SIG-M5 (cell line): ENCODE results near the gene RASL10A.
A peak's percentile ranks its signal among the peaks of the same experiment; 100 is the strongest.

ENCODE experiments used
- DNase-seq: peaks from one replicate; lab custom pipeline; 2025; lab: John Stamatoyannopoulos, UW

The RASL10A gene

GRCh38 chr22:29267858-29268510 lies 47.5 kb downstream of the RASL10A start, which contains the start of the genes EWSR1 and RHBDD3:
Gene EWSR1 (plus strand): TSS chr22:29268268. CDS start chr22:29268337, 69 bp downstream.
Gene RHBDD3 (minus strand): TSS chr22:29267981. CDS start chr22:29265626, 2,355 bp downstream.
- peak; percentile 42 for DNase-seq

- DNase-seq = no peak
These were observed 48.0 kb downstream of the RASL10A start for GRCh38 chr22:29267462-29267857.

DNA sequence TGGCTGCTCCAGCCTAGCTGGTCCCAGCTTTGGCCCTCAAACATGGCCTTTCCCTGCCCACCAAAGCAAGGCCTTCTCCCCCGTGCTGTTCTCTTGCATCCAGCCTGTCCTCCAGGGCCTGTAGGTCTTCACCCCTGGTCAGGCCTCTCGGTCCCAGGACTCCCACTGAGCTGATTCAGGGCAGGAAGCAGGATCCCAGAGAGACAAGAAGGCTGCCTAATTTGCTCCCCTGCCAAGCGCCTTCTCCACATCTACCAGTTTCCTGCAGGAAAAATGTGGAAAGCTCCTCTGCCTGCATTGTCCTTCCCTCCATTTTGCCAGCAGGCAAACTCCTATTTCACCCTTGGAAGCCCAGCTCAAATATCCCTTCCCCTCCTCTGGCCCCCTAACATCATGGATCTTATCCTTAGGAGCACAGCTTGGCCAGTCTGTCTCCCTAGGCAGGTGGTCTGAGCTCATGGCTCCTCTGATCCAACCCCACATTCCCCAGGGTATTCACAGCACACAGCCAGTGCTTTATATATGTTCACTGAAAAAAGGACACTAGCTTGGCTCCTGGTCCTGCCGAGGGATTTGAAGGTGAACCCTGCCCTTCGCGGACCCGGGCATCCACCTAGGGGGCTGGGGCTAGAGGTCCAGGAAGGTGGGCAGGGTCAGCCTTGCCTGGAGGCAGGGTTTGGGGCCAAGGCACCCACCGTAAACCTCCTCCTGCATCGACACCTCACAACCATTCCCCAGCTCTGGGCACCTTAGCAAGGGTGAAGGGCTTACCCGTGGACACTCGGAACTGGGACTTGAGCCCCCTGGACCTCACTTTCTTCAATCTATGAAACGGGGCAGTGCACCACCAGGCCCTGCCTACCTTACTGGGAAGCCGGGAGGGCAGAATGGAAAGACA lies 48.7 kb downstream of the RASL10A start:
- DNase-seq = no peak

GRCh38 chr22:29265929-29266328 lies 49.6 kb downstream of the RASL10A start:
- no peak for DNase-seq

DNA sequence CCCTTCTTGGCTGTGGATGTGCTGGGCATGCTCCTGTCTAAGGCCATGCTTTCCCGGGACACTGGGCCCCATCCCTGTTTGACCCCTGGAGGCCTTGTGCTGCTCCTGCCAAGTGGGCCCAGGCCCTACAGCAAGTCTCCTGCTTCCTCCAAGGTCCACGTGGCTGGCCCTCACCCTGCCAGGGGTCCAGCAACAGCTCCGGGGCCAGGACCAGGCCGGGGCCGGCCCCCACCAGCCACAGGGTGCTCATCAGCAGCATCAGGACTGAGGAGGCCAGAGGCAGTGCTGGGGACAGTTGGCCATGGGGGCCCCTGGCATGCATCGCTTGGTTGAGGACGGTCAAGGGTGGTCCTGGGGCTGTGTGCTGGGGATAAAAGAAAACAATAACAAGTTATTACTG lies 50.2 kb downstream of the RASL10A start:
- DNase-seq = no peak

GRCh38 chr22:29263791-29264276 lies 51.7 kb downstream of the RASL10A start:
- no peak for DNase-seq
